ENCODE data around the gene ZNF235. TPM values are rescaled to one million over a fixed set of nuclear protein-coding genes. Genes with fewer than 3 reads are reported as not detected.
"Not testable (repeated sequence)": the region's sequence is repeated elsewhere in the genome, so short reads cannot be mapped to it uniquely, and the experiment has no call there.

Gene ZNF235
- polyA plus RNA-seq, 2 of the 4 experiments (the other 2 are of a cell fraction), result 3.8 to 7.4 TPM

GRCh38 chr19:44258136-44258535, 46.7 kb downstream of the ZNF235 start:
- Histone ChIP-seq H3K27ac (no peak overlapping the region), H3K4me2 (no peak overlapping the region), H3K4me1 (0 out of 3 replicates have a peak, but pooled peaks cover 2% of the 10 kb centered on the region), H3K9me3 (peaks cover 68% of the 10 kb centered on the region), H3K4me3 (no peak overlapping the region)
- DNase-seq (ENCODE audit: low read depth in 1 of 2, low spot score in 1 of 2), result no peak
- ChIA-PET POLR2A (no interaction called here), CTCF (no interaction called here)
- no peak for ATAC-seq
- FAIRE-seq, result peak; percentile 39
- 37% methylated on average over 1 of the region's 1 CpG for WGBS (ENCODE audit: missing lambda C conversion rate)
- no peak for TF ChIP-seq HDAC2 (IDR thresholded peaks at IDR 0.05)
- TF ChIP-seq MAFK (IDR thresholded peaks at IDR 0.05; ENCODE audit: partially characterized antibody), result peak; percentile 96

GRCh38 chr19:44255705-44256411, 49.0 kb downstream of the ZNF235 start:
- ChIA-PET CTCF (no interaction called here), POLR2A (no interaction called here)
- no peak for TF ChIP-seq HEYL (CRISPR knock-in tag; IDR thresholded peaks at IDR 0.05)
- TF ChIP-seq RFX5 (IDR thresholded peaks at IDR 0.05), result no peak
- no peak for TF ChIP-seq POLR2A (IDR thresholded peaks at IDR 0.05; ENCODE audit: low read length)
- TF ChIP-seq CHD4 (IDR thresholded peaks at IDR 0.05; ENCODE audit: borderline replicate concordance), result no peak
- TF ChIP-seq E2F6 (IDR thresholded peaks at IDR 0.05; ENCODE audit: borderline replicate concordance, low read depth), result no peak
- no peak for TF ChIP-seq REST (IDR thresholded peaks at IDR 0.05)
- no peak for TF ChIP-seq GATA3 (IDR thresholded peaks at IDR 0.05; ENCODE audit: borderline replicate concordance)
- Histone ChIP-seq H3K27ac (no peak overlapping the region), H3K4me1 (0 out of 3 replicates have a peak, but pooled peaks cover 2% of the 10 kb centered on the region), H3K9me3 (peaks cover 84% of the 10 kb centered on the region), H3K4me3 (no peak overlapping the region), H3K4me2 (no peak overlapping the region)
- ATAC-seq (no peak), DNase-seq (ENCODE audit: low read depth in 1 of 2, low spot score in 1 of 2) (no peak), FAIRE-seq (no peak)

GRCh38 chr19:44254496-44254895, 50.3 kb downstream of the ZNF235 start:
- CTCF ChIA-PET, result no interaction called here
- TF ChIP-seq ELK1 (IDR thresholded peaks at IDR 0.05; ENCODE audit: low read depth, low read length) (no peak), HES2 (IDR thresholded peaks at IDR 0.05) (no peak), RCOR1 (IDR thresholded peaks at IDR 0.05; ENCODE audit: low read depth, low read length) (no peak), CEBPB (IDR thresholded peaks at IDR 0.05) (no peak), BCL3 (IDR thresholded peaks at IDR 0.05) (no peak), CTCF (IDR thresholded peaks at IDR 0.05) (no peak), CHD4 (IDR thresholded peaks at IDR 0.05; ENCODE audit: borderline replicate concordance) (no peak)
- H3K4me2 ChIP-seq, result no peak overlapping the region
- no peaks in the 10 kb centered on the region for H3K4me1 ChIP-seq
- no peak for DNase-seq (ENCODE audit: low read depth in 1 of 2, low spot score in 1 of 2)
- WGBS (ENCODE audit: missing lambda C conversion rate), result 75% methylated on average over 2 of the region's 2 CpGs
- peak; percentile 18 for FAIRE-seq
- ATAC-seq, result no peak
- H3K4me3 ChIP-seq, result no peak overlapping the region
- H3K27ac ChIP-seq, result no peak overlapping the region
- peaks cover 93% of the 10 kb centered on the region for H3K9me3 ChIP-seq
- POLR2A ChIA-PET, result no interaction called here

- CTCF ChIA-PET; POLR2A ChIA-PET; H3K27ac ChIP-seq; ATAC-seq; H3K4me2 ChIP-seq; FAIRE-seq; H3K4me3 ChIP-seq; DNase-seq (ENCODE audit: low read depth in 1 of 2, low spot score in 1 of 2); H3K4me1 ChIP-seq: not testable (repeated sequence)
- 82% methylated on average over 2 of the region's 2 CpGs for whole genome bisulfite sequencing (ENCODE audit: missing lambda C conversion rate)
- peaks cover 96% of the 10 kb centered on the region for H3K9me3 ChIP-seq
These were observed 51.4 kb downstream of the ZNF235 start for GRCh38 chr19:44253392-44253791.

- peaks cover 97% of the 10 kb centered on the region for H3K9me3 ChIP-seq
- H3K4me1 ChIP-seq; DNase-seq (ENCODE audit: low read depth in 1 of 2, low spot score in 1 of 2); FAIRE-seq; ATAC-seq; H3K4me2 ChIP-seq; H3K27ac ChIP-seq; POLR2A ChIA-PET; CTCF ChIA-PET; H3K4me3 ChIP-seq: not testable (repeated sequence)
- WGBS (ENCODE audit: missing lambda C conversion rate), result 86% methylated on average over 2 of the region's 2 CpGs
These were observed 52.5 kb downstream of the ZNF235 start for GRCh38 chr19:44252332-44252731.
